ENCODE measurements around the gene CPNE5. TPM values are rescaled to one million over a fixed set of nuclear protein-coding genes. Genes with fewer than 3 reads are reported as not detected.

The CPNE5 gene
- total RNA-seq, 1 donor from 2014 or later: 0.58 TPM

DNA sequence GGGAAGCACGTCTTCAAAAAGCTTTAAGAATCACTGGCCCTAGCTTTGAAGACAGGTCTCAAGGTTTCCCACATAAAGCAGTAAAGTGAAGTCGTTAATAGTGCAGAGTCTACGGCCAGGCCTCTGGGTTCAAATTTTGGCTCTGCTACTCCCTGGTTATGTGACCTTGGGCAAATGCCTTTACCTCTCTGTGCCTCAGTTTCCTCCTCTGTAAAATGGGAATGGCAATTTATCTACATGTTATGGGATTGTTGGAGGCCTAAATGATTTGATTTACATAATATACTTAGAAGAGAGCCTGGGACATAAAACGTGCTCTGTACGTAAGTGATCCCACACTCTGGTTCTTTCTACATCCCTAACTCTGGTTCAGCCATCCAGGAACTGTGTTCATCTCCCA is 32.1 kb downstream of the CPNE5 start:
- DNase-seq (ENCODE audit: low read depth): no peak
- TF ChIP-seq, protein P1, sequence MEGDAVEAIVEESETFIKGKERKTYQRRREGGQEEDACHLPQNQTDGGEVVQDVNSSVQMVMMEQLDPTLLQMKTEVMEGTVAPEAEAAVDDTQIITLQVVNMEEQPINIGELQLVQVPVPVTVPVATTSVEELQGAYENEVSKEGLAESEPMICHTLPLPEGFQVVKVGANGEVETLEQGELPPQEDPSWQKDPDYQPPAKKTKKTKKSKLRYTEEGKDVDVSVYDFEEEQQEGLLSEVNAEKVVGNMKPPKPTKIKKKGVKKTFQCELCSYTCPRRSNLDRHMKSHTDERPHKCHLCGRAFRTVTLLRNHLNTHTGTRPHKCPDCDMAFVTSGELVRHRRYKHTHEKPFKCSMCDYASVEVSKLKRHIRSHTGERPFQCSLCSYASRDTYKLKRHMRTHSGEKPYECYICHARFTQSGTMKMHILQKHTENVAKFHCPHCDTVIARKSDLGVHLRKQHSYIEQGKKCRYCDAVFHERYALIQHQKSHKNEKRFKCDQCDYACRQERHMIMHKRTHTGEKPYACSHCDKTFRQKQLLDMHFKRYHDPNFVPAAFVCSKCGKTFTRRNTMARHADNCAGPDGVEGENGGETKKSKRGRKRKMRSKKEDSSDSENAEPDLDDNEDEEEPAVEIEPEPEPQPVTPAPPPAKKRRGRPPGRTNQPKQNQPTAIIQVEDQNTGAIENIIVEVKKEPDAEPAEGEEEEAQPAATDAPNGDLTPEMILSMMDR (conservative IDR thresholded peaks at IDR 0.05; ENCODE audit: low read depth, low read length): no peak
- no peak overlapping the region for H3K4me3 ChIP-seq (ENCODE audit: low read depth, low read length)

DNA sequence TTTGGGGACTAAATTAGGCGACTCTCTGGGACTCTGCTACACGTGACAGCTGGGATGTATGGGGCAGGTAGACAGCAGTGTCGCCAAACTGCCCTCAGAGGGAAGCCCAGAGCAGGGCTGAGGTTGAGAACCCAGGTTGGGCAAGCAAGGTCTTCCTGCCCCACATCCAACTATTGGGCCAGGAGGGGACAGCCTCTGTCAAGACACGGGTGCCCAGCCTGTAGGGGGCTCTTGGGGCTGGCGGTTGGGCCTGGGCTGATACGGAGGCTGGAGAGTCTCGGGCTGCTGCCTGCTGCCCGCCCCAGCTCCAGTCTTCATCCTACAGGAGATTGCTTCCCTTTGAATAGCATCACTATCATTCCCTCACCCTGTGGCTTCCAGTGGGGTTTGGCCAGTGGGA is 33.3 kb downstream of the CPNE5 start:
- H3K4me3 ChIP-seq (ENCODE audit: low read depth, low read length): no peak overlapping the region
- no peak for DNase-seq (ENCODE audit: low read depth)
- TF ChIP-seq, protein P1 (conservative IDR thresholded peaks at IDR 0.05; ENCODE audit: low read depth, low read length): no peak

DNA sequence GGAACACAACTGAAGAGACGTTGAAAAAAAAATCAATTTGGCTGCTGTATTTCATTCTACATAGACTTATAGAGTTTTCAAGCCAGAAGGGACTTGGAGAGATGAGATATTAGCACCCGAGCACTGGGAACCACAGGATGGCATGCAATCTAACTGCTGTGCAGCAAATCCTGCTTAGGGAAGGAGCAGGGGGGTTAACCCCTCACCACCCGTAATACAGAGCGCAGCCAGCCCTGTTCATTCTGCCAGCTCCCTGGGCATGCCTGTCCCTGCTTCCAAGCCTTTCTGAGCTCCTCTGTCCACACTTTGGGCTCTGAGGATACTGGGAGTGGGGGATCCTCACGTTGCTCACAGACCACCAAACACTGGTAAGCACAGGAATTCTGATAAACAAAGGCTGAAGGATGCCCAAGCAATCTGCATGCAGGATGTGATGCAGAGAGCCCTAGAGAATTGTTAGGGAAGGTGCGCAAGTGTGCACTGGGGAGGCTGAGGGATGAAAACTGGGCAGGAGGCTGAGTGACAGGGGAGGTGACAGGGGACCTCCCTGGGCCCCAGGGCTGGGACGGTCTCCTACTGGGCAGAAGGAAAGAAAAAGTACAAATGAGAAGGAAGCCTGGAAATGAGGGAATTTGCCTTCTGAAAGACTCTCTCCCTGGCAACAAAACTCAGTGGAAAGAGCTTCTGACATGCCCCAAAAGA is 34.0 kb downstream of the CPNE5 start:
- TF ChIP-seq, protein P1 (conservative IDR thresholded peaks at IDR 0.05; ENCODE audit: low read depth, low read length): no peak
- DNase-seq (ENCODE audit: low read depth): no peak
- no peak overlapping the region for H3K4me3 ChIP-seq (ENCODE audit: low read depth, low read length)

DNA sequence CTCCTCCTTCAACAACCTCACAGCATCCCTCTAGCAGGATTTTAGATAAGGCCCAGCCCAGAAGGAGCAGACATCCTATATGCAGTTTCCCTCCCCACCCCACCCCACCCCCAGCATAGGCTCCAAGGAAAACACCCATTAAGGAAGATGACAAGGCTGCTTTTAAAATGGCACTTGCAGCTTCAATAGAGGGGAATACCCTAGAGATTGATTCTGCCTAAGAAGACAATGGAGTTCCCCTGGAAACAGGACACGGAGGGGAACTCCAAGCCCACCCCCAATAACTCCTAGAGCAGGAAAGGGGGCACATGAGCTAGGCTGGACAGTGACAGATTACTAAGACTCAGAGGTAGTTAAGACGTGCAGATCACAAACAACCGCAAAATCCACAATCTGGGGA is 34.7 kb downstream of the CPNE5 start:
- H3K4me3 ChIP-seq (ENCODE audit: low read depth, low read length): no peak overlapping the region
- TF ChIP-seq, protein P1 (conservative IDR thresholded peaks at IDR 0.05; ENCODE audit: low read depth, low read length): no peak
- DNase-seq (ENCODE audit: low read depth): no peak

DNA sequence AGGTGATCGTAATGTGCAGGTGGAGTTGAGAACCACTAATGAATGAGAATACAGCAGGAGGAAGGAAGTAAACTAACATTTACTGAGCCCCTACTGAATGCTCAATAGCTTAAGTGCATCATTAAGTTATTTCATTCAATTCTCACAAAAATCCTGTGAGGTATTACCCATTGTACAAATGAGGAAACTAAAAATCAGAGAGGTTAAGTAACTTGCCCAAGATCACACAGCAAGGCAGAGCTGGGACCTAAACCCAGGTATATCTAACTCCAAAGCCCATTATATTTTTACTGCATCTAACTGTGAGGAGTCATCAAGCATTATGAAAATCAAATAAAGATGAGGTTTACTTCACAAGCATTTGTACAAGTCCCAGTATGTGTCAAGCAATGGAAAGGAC is 35.3 kb downstream of the CPNE5 start:
- DNase-seq (ENCODE audit: low read depth): no peak
- TF ChIP-seq, protein P1 (conservative IDR thresholded peaks at IDR 0.05; ENCODE audit: low read depth, low read length): no peak
- no peak overlapping the region for H3K4me3 ChIP-seq (ENCODE audit: low read depth, low read length)

DNA sequence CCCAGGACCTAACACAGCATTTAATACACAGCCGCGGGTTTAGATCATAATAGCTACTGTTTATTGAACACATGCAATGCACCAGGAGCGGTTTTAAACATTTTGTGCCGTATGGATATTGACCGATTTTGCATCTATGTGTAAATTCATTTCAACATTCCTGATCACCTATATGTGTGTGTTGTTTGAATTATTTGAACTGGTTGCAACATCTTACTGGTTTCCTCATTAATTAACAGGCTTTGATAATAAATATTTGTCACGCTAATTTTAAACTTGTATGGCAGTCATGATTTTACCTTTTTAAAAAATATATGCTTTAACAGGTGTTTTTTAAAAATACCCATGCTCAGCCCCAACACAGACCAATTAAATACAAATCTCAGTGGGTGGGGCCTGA is 35.8 kb downstream of the CPNE5 start:
- DNase-seq (ENCODE audit: low read depth): no peak
- TF ChIP-seq, protein P1 (conservative IDR thresholded peaks at IDR 0.05; ENCODE audit: low read depth, low read length): no peak
- no peak overlapping the region for H3K4me3 ChIP-seq (ENCODE audit: low read depth, low read length)

All from epithelial cell of proximal tubule (primary cell).